Muscle of leg (tissue), 11 donors: ENCODE results near the gene RTN4IP1. TPM values are rescaled to one million over a fixed set of nuclear protein-coding genes. Genes with fewer than 3 reads are reported as not detected.

Experiments
- DNase-seq: peaks from one replicate; pipeline ENCODE4 v3.0.0; 2013
- H3K27ac ChIP-seq: one replicate; pipeline ENCODE4 v1.5.1; 2013; ENCODE audit warnings: mild to moderate bottlenecking, low read length, control low read depth
- H3K27me3 ChIP-seq: one replicate; pipeline ENCODE4 v1.6.1; 2013; ENCODE audit warnings: low read length; ENCODE audit not compliant: control insufficient read depth, insufficient read depth
- H3K36me3 ChIP-seq: one replicate; pipeline ENCODE4 v1.6.1; 2013; ENCODE audit warnings: low read length; ENCODE audit not compliant: control insufficient read depth, insufficient read depth
- H3K4me1 ChIP-seq: one replicate; pipeline ENCODE4 v1.6.1; 2013; ENCODE audit warnings: low read length; ENCODE audit not compliant: control insufficient read depth, insufficient read depth
- H3K4me3 ChIP-seq: one replicate; pipeline ENCODE4 v1.5.1; 2013; ENCODE audit warnings: low read length, control low read depth
- H3K9me3 ChIP-seq: replicated peaks from 2 replicates; pipeline ENCODE4 v1.6.1; 2013; ENCODE audit warnings: low read depth, low read length; ENCODE audit not compliant: control insufficient read depth
- WGBS: methylation state at CpG from one replicate; pipeline ENCODE4 v1.1.5; 2013; ENCODE audit warnings: missing lambda C conversion rate; ENCODE audit not compliant: insufficient coverage; 5-methylcytosine and 5-hydroxymethylcytosine counted together
- polyA plus RNA-seq, 8 donors: library from polyadenylated mRNA; unstranded; fragments of 120-200 nt; gene quantifications; one replicate each; pipeline versions ENCODE4 v1.2.1 to v1.2.3, GENCODE V29; 2013; ENCODE audit warnings: inconsistent platforms in 1 of 8, low replicate concordance in 1 of 8; ENCODE audit not compliant: insufficient read length in 8 of 8, insufficient read depth in 1 of 8
- total RNA-seq: library from RNA; stranded (reverse); fragments of 120-200 nt; gene quantifications from one replicate; pipeline ENCODE4 v1.2.4, GENCODE V29; 2013

RTN4IP1 gene
- total and polyA plus RNA-seq, 9 donors: 5.9 to 8.3 (median 7.1) TPM

- Histone ChIP-seq H3K27ac (no peak overlapping the region), H3K4me3 (no peak overlapping the region), H3K4me1 (no peaks in the 10 kb centered on the region), H3K36me3 (no peaks in the 10 kb centered on the region), H3K27me3 (peaks cover under 1% of the 10 kb centered on the region), H3K9me3 (no peaks in the 10 kb centered on the region)
- no peak for DNase-seq
- WGBS: no CpG with 5 or more reads among the region's 3 CpGs
Measured at GRCh38 chr6:106527979-106528378, 101.3 kb downstream of the RTN4IP1 start.

GRCh38 chr6:106527117-106527516 is 102.2 kb downstream of the RTN4IP1 start:
- no peak overlapping the region for H3K4me3 ChIP-seq
- no peaks in the 10 kb centered on the region for H3K36me3 ChIP-seq
- no peaks in the 10 kb centered on the region for H3K9me3 ChIP-seq
- no CpG with 5 or more reads among the region's 2 CpGs for WGBS
- H3K27me3 ChIP-seq: no peaks in the 10 kb centered on the region
- no peak overlapping the region for H3K27ac ChIP-seq
- H3K4me1 ChIP-seq: no peaks in the 10 kb centered on the region
- no peak for DNase-seq

GRCh38 chr6:106525882-106526275 is 103.4 kb downstream of the RTN4IP1 start:
- no peak overlapping the region for H3K27ac ChIP-seq
- no peaks in the 10 kb centered on the region for H3K27me3 ChIP-seq
- WGBS: no CpG with 5 or more reads among the region's 1 CpG
- H3K9me3 ChIP-seq: no peaks in the 10 kb centered on the region
- H3K4me1 ChIP-seq: no peaks in the 10 kb centered on the region
- no peak for DNase-seq
- H3K36me3 ChIP-seq: no peaks in the 10 kb centered on the region
- H3K4me3 ChIP-seq: no peak overlapping the region

- Histone ChIP-seq H3K27me3 (no peaks in the 10 kb centered on the region), H3K4me1 (no peaks in the 10 kb centered on the region), H3K9me3 (no peaks in the 10 kb centered on the region), H3K27ac (no peak overlapping the region), H3K4me3 (no peak overlapping the region), H3K36me3 (no peaks in the 10 kb centered on the region)
- no peak for DNase-seq
- WGBS: no CpG with 5 or more reads among the region's 7 CpGs
Measured at GRCh38 chr6:106525107-106525881, 104.0 kb downstream of the RTN4IP1 start.

- WGBS: no CpG with 5 or more reads among the region's 6 CpGs
- Histone ChIP-seq H3K27ac (no peak overlapping the region), H3K4me3 (no peak overlapping the region)
Measured at GRCh38 chr6:106522562-106523250, 106.6 kb downstream of the RTN4IP1 start.

More at GRCh38 chr6:106522562-106523250, 106.6 kb downstream of the RTN4IP1 start:
- Histone ChIP-seq H3K9me3 (no peaks in the 10 kb centered on the region), H3K27me3 (peaks cover 4% of the 10 kb centered on the region), H3K4me1 (no peaks in the 10 kb centered on the region), H3K36me3 (no peaks in the 10 kb centered on the region)
- no peak for DNase-seq

Other genes with a start within 250 kb of the RTN4IP1 start
- 18.0 TPM for gene QRSL1, start 80 bp upstream of the RTN4IP1 start, total RNA-seq
- 10 to 100 TPM in 7 of 8 donors, 1 to 10 TPM in 1; 10.0 to 16.2 (median 12.5) TPM for gene QRSL1, start 80 bp upstream of the RTN4IP1 start, polyA plus RNA-seq